HT1080 (cell line): ENCODE data around the gene RNF14. TPM values are rescaled to one million over a fixed set of nuclear protein-coding genes. Genes with fewer than 3 reads are reported as not detected.

Source experiments
- DNase-seq: peaks from one replicate; pipeline ENCODE4 v3.0.0-alpha.2; 2015; ENCODE audit warnings: low read depth
- total RNA-seq: library from RNA; depleted of rRNA; stranded (reverse); fragments of >200 nt; shearing (Covaris generic); gene quantifications from 2 replicates; pipeline ENCODE4 v1.2.3, GENCODE V29; 2014

Gene RNF14
- total RNA-seq, 1 experiment from 2014 or later = 87.1 TPM

- DNase-seq = peak; percentile 29
Measured at GRCh38 chr5:141973871-141974595, 5.1 kb downstream of the RNF14 start.

- DNase-seq = no peak
Measured at GRCh38 chr5:141976176-141976575, 7.3 kb downstream of the RNF14 start.

- no peak for DNase-seq
Measured at GRCh38 chr5:141978389-141978788, 9.5 kb downstream of the RNF14 start.

- DNase-seq = no peak
Measured at GRCh38 chr5:141982626-141983025, 13.7 kb downstream of the RNF14 start.

GRCh38 chr5:141986072-141986471 lies 17.2 kb downstream of the RNF14 start:
- DNase-seq = no peak

GRCh38 chr5:141989720-141990119 lies 20.8 kb downstream of the RNF14 start:
- DNase-seq = no peak

GRCh38 chr5:141992349-141992963 lies 23.6 kb downstream of the RNF14 start:
- peak; percentile 44 for DNase-seq

GRCh38 chr5:141994511-141995136 lies 25.7 kb downstream of the RNF14 start:
- DNase-seq = no peak

- no peak for DNase-seq
Measured at GRCh38 chr5:141995656-141996055, 26.8 kb downstream of the RNF14 start.

GRCh38 chr5:141997358-141997960 lies 28.6 kb downstream of the RNF14 start:
- no peak for DNase-seq

GRCh38 chr5:142000173-142000572 lies 31.3 kb downstream of the RNF14 start:
- DNase-seq = no peak

GRCh38 chr5:142000704-142001484 lies 32.0 kb downstream of the RNF14 start:
- no peak for DNase-seq

GRCh38 chr5:142003266-142003800 lies 34.4 kb downstream of the RNF14 start:
- no peak for DNase-seq

- DNase-seq = no peak
Measured at GRCh38 chr5:142006363-142007236, 37.7 kb downstream of the RNF14 start.

GRCh38 chr5:142007237-142007544 lies 38.3 kb downstream of the RNF14 start:
- no peak for DNase-seq

- no peak for DNase-seq
Measured at GRCh38 chr5:142008813-142009212, 39.9 kb downstream of the RNF14 start.

GRCh38 chr5:142009886-142010285 lies 41.0 kb downstream of the RNF14 start:
- no peak for DNase-seq

GRCh38 chr5:142011572-142012185 lies 42.8 kb downstream of the RNF14 start:
- no peak for DNase-seq

GRCh38 chr5:142012186-142012785 lies 43.4 kb downstream of the RNF14 start:
- DNase-seq = peak; percentile 66
